Muscle layer of colon (tissue), 2 donors: Measurements from ENCODE around the gene LYPLAL1.

Experiments used
- H3K27ac ChIP-seq: one replicate; pipeline ENCODE4 v1.7.0; 2013; ENCODE audit warnings: low read depth, mild to moderate bottlenecking, low read length, moderate library complexity
- H3K27me3 ChIP-seq, 2 donors: one replicate each; pipeline ENCODE4 v1.7.0; 2013; ENCODE audit warnings: low read length in 2 of 2, mild to moderate bottlenecking in 2 of 2; ENCODE audit not compliant: insufficient read depth in 2 of 2, control insufficient read depth in 1 of 2
- H3K36me3 ChIP-seq: one replicate; pipeline ENCODE4 v1.7.0; 2013; ENCODE audit warnings: mild to moderate bottlenecking, low read length; ENCODE audit not compliant: insufficient read depth
- H3K4me1 ChIP-seq: one replicate; pipeline ENCODE4 v1.7.0; 2013; ENCODE audit warnings: mild to moderate bottlenecking, low read length; ENCODE audit not compliant: insufficient read depth
- H3K4me3 ChIP-seq, 2 donors: one replicate each; pipeline ENCODE4 v1.7.0; 2013; ENCODE audit warnings: low read length in 2 of 2, low read depth in 1 of 2, mild to moderate bottlenecking in 1 of 2, moderate library complexity in 1 of 2
- H3K9ac ChIP-seq: one replicate; pipeline ENCODE4 v1.7.0; 2013; ENCODE audit warnings: low read length
- H3K9me3 ChIP-seq: one replicate; pipeline ENCODE4 v1.7.0; 2013; ENCODE audit warnings: mild to moderate bottlenecking, low read length
- donor health status: abdominal sarcoma.
- donor health status: Adenocarcinoma of cecum.

LYPLAL1 gene

DNA sequence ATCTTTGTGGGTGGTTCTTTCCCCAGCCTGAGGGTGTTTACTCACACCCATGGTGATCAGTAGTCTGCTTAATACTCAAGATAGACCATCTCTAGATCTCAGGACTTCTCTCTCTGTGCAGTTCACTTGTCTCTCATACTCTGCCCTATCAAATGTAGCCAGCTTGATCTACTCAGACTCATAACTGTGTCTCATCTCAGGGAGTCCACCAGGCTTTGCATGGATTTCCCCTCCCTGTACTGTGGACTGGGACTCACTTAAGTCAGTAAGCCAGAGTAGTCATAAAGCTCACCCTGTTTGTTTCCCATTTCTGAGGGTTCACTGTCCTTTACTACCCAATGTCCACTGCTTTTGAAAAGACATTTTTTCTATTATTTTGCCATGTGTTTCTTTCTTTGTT lies 41.8 kb downstream of the LYPLAL1 start:
- Histone ChIP-seq H3K27me3 (no peaks in the 10 kb centered on the region), H3K4me1 (no peaks in the 10 kb centered on the region), H3K9me3 (no peaks in the 10 kb centered on the region), H3K9ac (no peak overlapping the region), H3K36me3 (no peaks in the 10 kb centered on the region), H3K4me3 (no peak overlapping the region), H3K27ac (no peak overlapping the region)

DNA sequence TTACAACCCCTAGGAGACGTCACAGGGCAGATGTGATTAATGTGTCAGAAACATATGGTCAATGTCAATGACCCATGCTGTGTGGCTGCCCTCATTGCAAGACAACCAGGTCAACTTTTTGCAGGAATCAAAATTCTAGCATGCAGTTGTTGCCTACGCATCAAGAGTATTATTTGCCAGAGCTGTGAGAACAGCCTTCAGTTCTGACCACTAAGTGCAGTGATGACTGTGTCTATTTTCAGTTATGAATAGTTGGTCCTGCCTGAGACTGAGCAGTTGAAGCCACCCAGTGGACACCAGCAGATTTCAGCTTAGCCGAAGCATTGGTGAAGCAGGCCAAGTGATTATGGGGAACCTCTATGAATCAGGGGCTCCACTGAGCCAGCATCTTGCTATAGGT lies 47.3 kb downstream of the LYPLAL1 start:
- no peaks in the 10 kb centered on the region for H3K27me3 ChIP-seq
- no peak overlapping the region for H3K9ac ChIP-seq
- H3K27ac ChIP-seq = no peak overlapping the region
- no peaks in the 10 kb centered on the region for H3K36me3 ChIP-seq
- H3K4me1 ChIP-seq = no peaks in the 10 kb centered on the region
- H3K9me3 ChIP-seq = no peaks in the 10 kb centered on the region
- no peak overlapping the region for H3K4me3 ChIP-seq

DNA sequence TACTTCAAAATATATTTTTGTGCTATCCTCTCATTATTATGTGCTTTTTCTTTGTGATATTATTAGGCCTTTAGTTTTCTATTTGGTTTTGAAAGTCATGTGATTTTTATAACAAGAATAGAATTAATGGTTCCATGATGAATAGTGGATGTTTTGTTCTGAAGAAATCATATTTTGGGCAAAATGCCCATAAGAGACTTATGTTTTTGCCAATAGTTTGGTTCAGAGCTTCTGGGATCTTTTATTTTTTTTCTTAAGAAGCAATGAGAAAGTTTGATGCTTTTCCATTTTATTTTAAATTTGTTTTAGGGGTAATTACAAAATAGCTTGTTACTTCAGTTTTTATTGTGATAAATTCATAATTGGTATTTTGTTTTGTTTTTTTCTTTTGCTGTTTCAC lies 49.8 kb downstream of the LYPLAL1 start:
- H3K9ac ChIP-seq = no peak overlapping the region
- no peaks in the 10 kb centered on the region for H3K36me3 ChIP-seq
- H3K27ac ChIP-seq = no peak overlapping the region
- H3K4me1 ChIP-seq = no peaks in the 10 kb centered on the region
- no peaks in the 10 kb centered on the region for H3K9me3 ChIP-seq
- no peak overlapping the region for H3K4me3 ChIP-seq
- no peaks in the 10 kb centered on the region for H3K27me3 ChIP-seq

DNA sequence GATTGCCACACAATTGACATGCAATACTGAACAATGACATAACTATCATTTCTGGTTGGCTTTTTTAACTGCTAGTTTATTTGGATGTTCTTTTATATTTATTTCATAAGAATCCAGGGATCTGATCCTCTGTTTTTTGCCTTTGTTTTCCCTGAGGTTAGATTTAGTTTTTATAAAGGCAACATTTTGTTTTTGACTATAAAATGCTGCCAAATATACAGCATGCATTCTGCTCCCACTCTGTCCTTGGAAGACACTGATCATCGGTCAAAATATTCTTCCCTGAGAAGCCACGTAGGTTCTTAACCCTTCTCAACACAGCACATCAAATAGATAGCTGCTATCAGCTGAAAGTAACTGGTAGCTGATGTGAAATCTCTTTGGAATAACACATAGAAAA lies 52.5 kb downstream of the LYPLAL1 start:
- Histone ChIP-seq H3K9me3 (no peaks in the 10 kb centered on the region), H3K9ac (no peak overlapping the region), H3K4me1 (no peaks in the 10 kb centered on the region), H3K4me3 (no peak overlapping the region), H3K27ac (no peak overlapping the region), H3K27me3 (no peaks in the 10 kb centered on the region), H3K36me3 (peaks cover 9% of the 10 kb centered on the region)

DNA sequence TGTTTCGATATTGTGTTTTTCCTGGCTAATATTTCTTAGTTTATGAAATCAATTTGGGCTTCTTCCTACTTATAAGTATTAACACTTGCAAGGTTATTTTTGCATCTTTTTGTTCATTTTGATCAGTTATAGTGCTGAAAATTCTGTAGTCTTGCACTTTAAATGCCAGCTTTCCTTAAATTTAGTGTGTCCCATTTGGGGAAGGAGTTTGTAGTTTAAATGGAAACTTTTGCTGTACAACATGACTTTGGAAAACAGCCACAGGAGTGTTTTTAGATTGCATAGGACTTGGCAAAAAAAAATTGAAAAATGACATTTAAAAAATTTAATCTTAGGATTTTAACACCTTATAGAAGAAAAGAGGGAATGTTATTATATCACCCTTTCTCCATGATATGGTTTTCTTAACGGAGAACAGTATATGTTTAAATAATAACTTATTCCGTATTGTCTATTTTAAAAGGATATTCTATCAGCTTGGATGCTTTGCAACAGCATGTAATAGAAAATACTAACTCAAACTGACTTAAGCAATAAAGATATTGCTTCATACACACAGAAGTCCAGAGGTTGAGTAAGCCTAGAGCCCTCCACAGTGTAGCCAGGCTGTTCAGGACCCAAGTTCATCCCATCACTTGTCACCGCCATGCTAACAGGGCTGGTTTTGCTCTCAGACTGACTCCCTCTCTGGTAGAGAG lies 53.8 kb downstream of the LYPLAL1 start:
- H3K4me3 ChIP-seq = no peak overlapping the region
- no peak overlapping the region for H3K9ac ChIP-seq
- no peaks in the 10 kb centered on the region for H3K4me1 ChIP-seq
- H3K36me3 ChIP-seq = peaks cover 9% of the 10 kb centered on the region
- H3K27ac ChIP-seq = no peak overlapping the region
- H3K27me3 ChIP-seq = no peaks in the 10 kb centered on the region
- H3K9me3 ChIP-seq = no peaks in the 10 kb centered on the region

DNA sequence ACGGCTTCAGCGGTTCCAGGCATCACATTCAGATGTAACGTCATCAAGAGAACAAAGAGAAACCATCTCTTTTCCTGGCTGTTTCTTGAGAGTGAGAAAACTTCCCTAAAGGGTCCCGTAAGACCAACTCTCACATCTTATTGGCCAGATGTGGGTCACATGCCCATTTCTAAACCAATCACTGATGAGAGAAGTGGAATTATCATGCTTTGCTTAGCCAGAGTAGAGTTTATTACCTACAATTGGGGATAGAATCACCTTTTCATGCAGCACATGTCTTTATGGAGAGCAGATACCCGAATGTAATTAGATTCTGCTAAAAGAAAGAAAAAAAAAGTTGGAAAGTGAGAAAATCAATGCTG lies 54.4 kb downstream of the LYPLAL1 start:
- Histone ChIP-seq H3K9ac (no peak overlapping the region), H3K4me3 (no peak overlapping the region), H3K36me3 (peaks cover 9% of the 10 kb centered on the region), H3K4me1 (no peaks in the 10 kb centered on the region), H3K9me3 (no peaks in the 10 kb centered on the region), H3K27ac (no peak overlapping the region), H3K27me3 (no peaks in the 10 kb centered on the region)

DNA sequence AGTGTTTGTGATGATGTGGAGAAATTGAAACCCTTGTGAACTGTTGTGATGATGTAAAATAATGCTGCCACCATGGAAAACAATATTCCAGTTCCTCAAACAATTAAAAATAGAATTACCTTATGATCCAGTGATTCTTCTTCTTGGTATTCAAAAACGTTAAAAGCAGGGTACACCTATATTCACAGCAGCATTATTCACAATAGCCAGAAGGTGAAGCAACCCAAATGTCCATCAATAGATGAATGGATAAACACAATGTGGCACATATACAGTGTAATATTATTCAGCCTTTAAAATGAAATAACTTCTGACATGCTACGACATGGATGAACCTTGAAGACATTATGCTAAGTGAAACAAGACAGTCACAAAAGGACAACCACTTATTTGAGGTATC lies 59.2 kb downstream of the LYPLAL1 start:
- H3K4me1 ChIP-seq = no peaks in the 10 kb centered on the region

DNA sequence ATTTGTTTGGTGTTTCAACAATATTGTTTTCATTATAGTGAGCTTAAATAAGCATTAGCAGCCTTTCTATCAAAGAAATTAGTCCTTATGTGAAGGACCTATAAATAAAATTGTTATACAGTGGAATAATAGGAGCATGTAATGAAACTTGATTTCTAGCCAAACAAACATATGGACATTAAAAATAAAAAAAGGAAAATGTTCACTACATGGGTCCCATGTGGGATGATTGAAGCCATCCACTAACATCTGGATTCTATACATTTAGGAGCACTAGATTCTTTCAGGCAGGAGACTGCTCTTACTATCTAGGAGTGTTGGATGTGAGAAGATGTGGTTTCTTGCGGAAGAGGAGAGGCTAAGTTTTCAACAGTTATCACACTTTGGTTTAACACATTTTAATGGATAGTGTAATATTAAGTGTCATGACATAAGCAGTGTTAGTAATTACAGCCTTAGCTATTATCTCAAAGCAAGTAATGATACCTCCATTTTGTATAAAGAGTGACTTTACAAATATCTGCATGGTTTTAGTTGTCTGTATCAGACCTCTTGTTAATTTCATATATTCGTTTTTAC lies 62.3 kb downstream of the LYPLAL1 start:
- Histone ChIP-seq H3K36me3 (no peaks in the 10 kb centered on the region), H3K9ac (no peak overlapping the region), H3K27me3 (no peaks in the 10 kb centered on the region), H3K4me3 (no peak overlapping the region), H3K9me3 (no peaks in the 10 kb centered on the region), H3K4me1 (no peaks in the 10 kb centered on the region), H3K27ac (no peak overlapping the region)

More for the DNA sequence above, 59.2 kb downstream of the LYPLAL1 start:
- H3K27ac ChIP-seq = no peak overlapping the region
- H3K4me3 ChIP-seq = no peak overlapping the region
- no peak overlapping the region for H3K9ac ChIP-seq
- H3K27me3 ChIP-seq = no peaks in the 10 kb centered on the region
- no peaks in the 10 kb centered on the region for H3K9me3 ChIP-seq
- H3K36me3 ChIP-seq = peaks cover 9% of the 10 kb centered on the region

DNA sequence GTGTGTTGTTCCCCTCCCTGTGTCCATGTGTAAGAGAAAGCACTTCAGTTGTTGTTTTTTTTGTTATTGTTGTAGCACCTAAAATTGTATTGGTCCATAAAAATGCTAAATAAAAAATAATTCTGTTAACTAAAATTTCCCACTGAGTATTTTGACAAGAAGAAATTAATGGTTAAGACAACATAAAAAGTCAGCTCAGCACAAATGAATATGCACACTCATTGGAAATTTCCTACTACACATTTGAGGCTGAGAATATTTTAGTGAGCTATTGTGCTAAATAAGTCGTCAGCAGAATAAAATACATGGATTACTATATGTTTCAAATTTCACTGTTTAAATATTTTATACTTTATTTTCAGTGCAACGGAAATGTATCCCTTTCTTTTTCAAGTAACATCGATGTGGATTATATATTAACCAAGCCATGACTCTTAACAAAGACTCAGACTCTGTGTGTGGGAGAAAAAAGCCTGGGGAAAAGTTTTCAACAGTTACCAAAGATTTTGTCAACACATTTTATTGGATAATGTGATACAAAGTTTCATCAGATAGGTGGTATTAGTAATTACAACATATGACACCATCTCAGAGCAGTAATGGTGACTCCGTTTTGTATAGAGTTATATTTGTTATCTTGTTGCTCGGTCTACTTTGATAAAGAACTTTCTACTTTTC lies 63.4 kb downstream of the LYPLAL1 start:
- Histone ChIP-seq H3K27me3 (no peaks in the 10 kb centered on the region), H3K4me3 (no peak overlapping the region), H3K9ac (no peak overlapping the region), H3K27ac (no peak overlapping the region), H3K4me1 (no peaks in the 10 kb centered on the region), H3K36me3 (no peaks in the 10 kb centered on the region), H3K9me3 (no peaks in the 10 kb centered on the region)

DNA sequence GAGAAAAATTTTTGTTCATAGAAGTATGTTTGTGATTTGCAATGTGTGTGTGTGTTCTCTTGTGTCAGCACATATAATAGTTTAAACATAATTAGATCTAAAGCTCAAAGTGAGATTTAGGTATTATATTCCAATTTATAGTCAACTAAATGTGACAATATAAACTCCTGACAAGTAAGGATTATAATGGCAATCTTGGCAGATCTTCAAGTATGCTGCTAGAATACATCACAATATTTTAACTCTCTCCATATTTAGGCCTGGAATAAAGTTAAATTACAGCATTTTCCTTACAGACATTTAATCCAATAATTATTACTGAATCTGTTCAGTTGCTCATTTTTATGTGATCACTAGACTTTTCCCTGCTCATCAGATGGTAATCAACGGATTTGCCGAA lies 65.8 kb downstream of the LYPLAL1 start:
- Histone ChIP-seq H3K9ac (no peak overlapping the region), H3K4me1 (no peaks in the 10 kb centered on the region), H3K27me3 (no peaks in the 10 kb centered on the region), H3K36me3 (no peaks in the 10 kb centered on the region), H3K4me3 (no peak overlapping the region), H3K27ac (no peak overlapping the region), H3K9me3 (no peaks in the 10 kb centered on the region)

DNA sequence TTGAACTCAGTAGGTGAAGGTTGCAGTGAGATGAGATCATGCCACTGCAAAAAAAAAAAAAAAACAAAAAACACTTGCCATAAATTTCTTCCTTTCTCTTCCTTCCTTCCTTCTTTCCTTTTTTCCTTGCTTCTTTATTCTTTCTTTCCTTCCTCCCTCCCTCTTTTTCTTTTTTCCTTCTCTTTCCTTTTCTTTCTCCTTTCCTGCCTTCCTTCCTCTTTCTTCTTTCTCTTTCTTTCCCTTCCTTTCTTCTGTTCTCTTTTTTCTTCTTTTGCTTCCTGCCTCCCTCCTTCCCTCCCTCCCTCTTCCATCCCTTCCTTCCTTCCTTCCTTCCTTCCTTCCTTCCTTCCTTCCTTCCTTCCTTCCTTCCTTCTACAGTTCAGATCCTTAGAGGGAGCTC lies 71.2 kb downstream of the LYPLAL1 start:
- Histone ChIP-seq H3K4me3 (no peak overlapping the region), H3K4me1 (no peaks in the 10 kb centered on the region), H3K36me3 (no peaks in the 10 kb centered on the region), H3K9ac (no peak overlapping the region), H3K27ac (no peak overlapping the region), H3K9me3 (no peaks in the 10 kb centered on the region), H3K27me3 (no peaks in the 10 kb centered on the region)

DNA sequence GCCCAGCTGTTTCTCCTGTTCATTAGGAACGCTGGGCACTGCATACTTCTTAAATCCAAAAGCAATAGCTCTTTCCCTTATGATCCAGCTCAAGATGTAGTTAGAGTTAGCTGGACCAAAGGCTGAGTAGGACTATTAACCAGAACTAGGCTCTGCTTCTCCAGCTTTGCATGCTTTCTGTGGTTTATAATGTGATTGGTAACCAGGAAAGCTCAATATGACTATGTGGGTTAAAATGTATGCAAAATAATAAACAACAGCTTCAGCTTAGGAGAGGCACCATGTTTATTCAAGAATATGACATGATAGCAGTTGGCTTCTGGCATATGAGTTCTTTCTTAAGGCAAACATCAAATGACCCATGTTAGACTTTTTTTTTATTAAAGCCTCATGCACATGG lies 73.8 kb downstream of the LYPLAL1 start:
- Histone ChIP-seq H3K9ac (no peak overlapping the region), H3K27me3 (no peaks in the 10 kb centered on the region), H3K4me3 (no peak overlapping the region), H3K27ac (no peak overlapping the region), H3K4me1 (no peaks in the 10 kb centered on the region), H3K36me3 (no peaks in the 10 kb centered on the region), H3K9me3 (no peaks in the 10 kb centered on the region)
